ENCODE data around the gene AGO3. TPM values are rescaled to one million over a fixed set of nuclear protein-coding genes. Genes with fewer than 3 reads are reported as not detected.

The AGO3 gene
- total and polyA plus RNA-seq, 10 of the 15 experiments (the other 5 are each of a cell fraction or from before 2014, with no cell fraction given), result 3.9 to 35.2 (median 12.5) TPM

DNA sequence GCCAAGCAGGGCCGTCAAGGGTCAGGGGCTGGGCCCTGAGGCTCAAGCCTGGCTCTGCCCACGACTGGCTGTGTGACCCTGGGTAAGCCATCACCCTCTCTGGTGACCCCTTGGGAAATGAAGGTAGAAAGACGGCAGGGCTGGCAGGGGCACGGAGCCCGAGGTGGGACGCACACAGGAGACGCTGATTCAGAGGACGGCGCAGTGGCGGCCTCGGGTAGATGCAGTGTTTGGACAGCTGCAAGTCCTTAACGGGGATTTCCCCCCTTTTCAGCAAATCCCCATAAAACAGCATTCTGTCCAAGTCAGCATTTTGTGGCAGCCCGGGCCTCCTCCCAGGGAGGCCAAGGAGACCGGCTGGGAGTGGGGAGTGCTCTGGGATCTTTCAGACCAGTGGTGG lies 177.4 kb downstream of the AGO3 start:
- SMC1A ChIA-PET (ENCODE audit: uncharacterized antibody, unreplicated experiment), result no interaction called here
- intact Hi-C loops (cut with micrococcal nuclease; ENCODE audit: unreplicated experiment) (no loop called here), in situ Hi-C loops (cut with MboI) (loop anchor here (10.0 kb wide), 1 partner anchor 176 kb away; no protein-coding TSS in a partner anchor)
- Histone ChIP-seq H3K4me3 (no peak overlapping the region), H3K9ac (ENCODE audit: control insufficient read depth, insufficient read depth, low read length) (no peak overlapping the region), H3K9me3 (replicated peaks; ENCODE audit: control insufficient read depth, insufficient read depth, low read length) (no peaks in the 10 kb centered on the region), H4K20me1 (ENCODE audit: control insufficient read depth, insufficient read depth) (no peaks in the 10 kb centered on the region), H3K27ac (ENCODE audit: control insufficient read depth, insufficient read depth) (no peak overlapping the region), H3K4me2 (ENCODE audit: control insufficient read depth, insufficient read depth) (no peak overlapping the region), H3K4me1 (ENCODE audit: control insufficient read depth, insufficient read depth, low read length) (no peaks in the 10 kb centered on the region), H3K27me3 (replicated peaks in 1 of 2; ENCODE audit: control insufficient read depth in 2 of 2, insufficient read depth in 2 of 2, low read length in 1 of 2) (no peaks in the 10 kb centered on the region), H2AFZ (ENCODE audit: control insufficient read depth, low read depth, low read length) (no peak overlapping the region), H3K36me3 (ENCODE audit: control insufficient read depth in 2 of 2, insufficient read depth in 2 of 2, low read length in 1 of 2) (no peaks in the 10 kb centered on the region), H3K79me2 (ENCODE audit: control insufficient read depth, insufficient read depth, low read length) (no peaks in the 10 kb centered on the region)
- POLR2A ChIA-PET, result no interaction called here
- no TSS peak for BruUV-seq (replicated peaks)
- no peak for ATAC-seq
- RAD21 ChIA-PET (ENCODE audit: unreplicated experiment), result no interaction called here
- CTCF ChIA-PET, result no interaction called here
- DNase-seq (ENCODE audit: low read depth, low spot score), result no peak
- 71% methylated on average over 14 of the region's 14 CpGs for WGBS (ENCODE audit: insufficient coverage, insufficient replicate concordance, low lambda C conversion rate, missing lambda C conversion rate)
- FAIRE-seq, result no peak
- TF ChIP-seq FOXM1 (IDR thresholded peaks at IDR 0.05; ENCODE audit: low read depth, low read length), result no peak
- no peak for TF ChIP-seq HCFC1 (IDR thresholded peaks at IDR 0.05; ENCODE audit: low read length)
- no peak for TF ChIP-seq IKZF2 (IDR thresholded peaks at IDR 0.05)
- TF ChIP-seq JUNB (IDR thresholded peaks at IDR 0.05), result no peak
- no peak for TF ChIP-seq IKZF1 (conservative IDR thresholded peaks at IDR 0.05)
- TF ChIP-seq MLLT1 (IDR thresholded peaks at IDR 0.05), result no peak
- no peak for TF ChIP-seq GATAD2B (conservative IDR thresholded peaks at IDR 0.05; ENCODE audit: low read depth)
- TF ChIP-seq, protein P1, sequence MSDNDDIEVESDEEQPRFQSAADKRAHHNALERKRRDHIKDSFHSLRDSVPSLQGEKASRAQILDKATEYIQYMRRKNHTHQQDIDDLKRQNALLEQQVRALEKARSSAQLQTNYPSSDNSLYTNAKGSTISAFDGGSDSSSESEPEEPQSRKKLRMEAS (IDR thresholded peaks at IDR 0.05; ENCODE audit: low read depth, low read length), result no peak
- no peak for TF ChIP-seq ASH2L (IDR thresholded peaks at IDR 0.05; ENCODE audit: borderline replicate concordance, low read depth)
- no peak for TF ChIP-seq ELK1 (IDR thresholded peaks at IDR 0.05; ENCODE audit: low read depth, low read length)
